DND-41 (cell line): ENCODE results near the gene CRACDL.

Experiments used
- ATAC-seq: fragments of 200-7000 bp; cut with Tn5 transposase; 3 replicates; pipeline ENCODE4 v1.9.1; 2021; ENCODE audit warnings: low read depth; ENCODE audit not compliant: insufficient read depth
- DNase-seq: peaks from one replicate; pipeline ENCODE4 v3.0.0-alpha.2; 2020
- H2AFZ ChIP-seq: 2 replicates; pipeline ENCODE4 v1.6.0; 2012; ENCODE audit warnings: low read depth, low read length
- H3K27ac ChIP-seq: 2 replicates; pipeline ENCODE4 v1.5.1; 2012; ENCODE audit warnings: low read length, inconsistent platforms
- H3K27me3 ChIP-seq: fragments of 200-600 bp; sonication (generic); 2 replicates; pipeline ENCODE4 v1.6.0; 2012; ENCODE audit warnings: low read length, mild to moderate bottlenecking, inconsistent platforms; ENCODE audit not compliant: insufficient read depth, poor library complexity
- H3K36me3 ChIP-seq: 2 replicates; pipeline ENCODE4 v1.5.1; 2012; ENCODE audit warnings: low read length, inconsistent platforms; ENCODE audit not compliant: insufficient read depth
- H3K4me1 ChIP-seq: 2 replicates; pipeline ENCODE4 v1.5.1; 2012; ENCODE audit warnings: mild to moderate bottlenecking, low read length; ENCODE audit not compliant: insufficient read depth
- H3K4me2 ChIP-seq: 2 replicates; pipeline ENCODE4 v1.6.0; 2012; ENCODE audit warnings: mild to moderate bottlenecking, moderate library complexity, low read length, inconsistent platforms; ENCODE audit not compliant: insufficient read depth
- H3K4me3 ChIP-seq, 2 experiments: fragments of 200-600 bp in 1 of 2; shearing (Covaris generic) in 1 of 2; 2 replicates each; pipeline ENCODE4 v1.5.1; 2012 to 2016; ENCODE audit warnings: inconsistent platforms in 2 of 2, low read length in 2 of 2, mild to moderate bottlenecking in 2 of 2, low read depth in 1 of 2, moderate library complexity in 1 of 2
- H3K79me2 ChIP-seq: 2 replicates; pipeline ENCODE4 v1.6.0; 2012; ENCODE audit warnings: low read length, inconsistent platforms; ENCODE audit not compliant: insufficient read depth
- H3K9ac ChIP-seq: 2 replicates; pipeline ENCODE4 v1.6.0; 2012; ENCODE audit warnings: low read depth, mild to moderate bottlenecking, inconsistent platforms, low read length, moderate library complexity
- H3K9me3 ChIP-seq: 2 replicates; pipeline ENCODE4 v1.5.1; 2012; ENCODE audit warnings: low read length, moderate library complexity, mild to moderate bottlenecking, inconsistent platforms; ENCODE audit not compliant: insufficient read depth, severe bottlenecking
- H4K20me1 ChIP-seq: 2 replicates; pipeline ENCODE4 v1.6.0; 2012; ENCODE audit warnings: low read length; ENCODE audit not compliant: insufficient read depth
- EZH2 ChIP-seq: IDR thresholded peaks from 3 replicates; pipeline ENCODE4 v1.6.1; 2012; ENCODE audit warnings: borderline replicate concordance, low read depth, mild to moderate bottlenecking, moderate library complexity, low read length, inconsistent platforms; ENCODE audit not compliant: severe bottlenecking
- TF ChIP-seq, protein P1 (sequence below): IDR thresholded peaks from 2 replicates; pipeline ENCODE4 v1.5.1; 2012; ENCODE audit warnings: borderline replicate concordance, low read length, moderate library complexity, mild to moderate bottlenecking; ENCODE audit not compliant: poor library complexity, severe bottlenecking; ENCODE audit errors: extremely low read depth

CRACDL gene

DNA sequence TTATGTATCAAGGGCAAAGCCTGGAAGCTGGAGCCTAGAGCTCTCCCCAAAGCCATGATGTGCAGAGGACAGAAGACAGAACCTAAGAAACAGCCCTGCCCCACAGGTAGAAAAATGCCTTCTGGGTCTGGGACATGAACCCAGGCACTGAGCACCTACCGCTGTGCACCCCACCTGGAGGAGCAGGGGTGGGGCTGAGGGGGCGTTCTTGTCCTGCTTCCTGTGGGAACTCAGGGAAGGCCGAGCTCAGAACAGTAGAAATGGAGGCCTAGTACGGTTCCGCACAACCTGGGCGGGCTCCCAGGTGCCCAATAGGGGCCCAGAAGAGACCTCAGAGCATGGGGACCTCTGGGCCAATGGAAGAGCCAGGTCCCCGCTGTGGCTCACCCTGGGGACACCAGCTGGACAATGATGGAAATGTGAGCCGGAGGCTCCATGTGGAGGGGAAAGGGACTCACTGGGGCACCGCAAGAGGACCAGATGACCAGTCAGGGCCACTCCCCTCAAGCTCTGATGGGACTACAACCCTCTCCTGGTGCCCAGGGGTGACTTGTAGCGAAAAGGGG, 3.2 kb downstream of the CRACDL start:
- Histone ChIP-seq H3K4me2 (no peak overlapping the region), H3K27ac (no peak overlapping the region), H3K9me3 (no peaks in the 10 kb centered on the region), H3K4me3 (no peak overlapping the region), H3K4me1 (no peaks in the 10 kb centered on the region), H3K9ac (no peak overlapping the region), H3K79me2 (no peaks in the 10 kb centered on the region), H3K36me3 (no peaks in the 10 kb centered on the region), H2AFZ (no peak overlapping the region), H4K20me1 (no peaks in the 10 kb centered on the region), H3K27me3 (no peaks in the 10 kb centered on the region)
- TF ChIP-seq EZH2 = no peak
- TF ChIP-seq, protein P1, sequence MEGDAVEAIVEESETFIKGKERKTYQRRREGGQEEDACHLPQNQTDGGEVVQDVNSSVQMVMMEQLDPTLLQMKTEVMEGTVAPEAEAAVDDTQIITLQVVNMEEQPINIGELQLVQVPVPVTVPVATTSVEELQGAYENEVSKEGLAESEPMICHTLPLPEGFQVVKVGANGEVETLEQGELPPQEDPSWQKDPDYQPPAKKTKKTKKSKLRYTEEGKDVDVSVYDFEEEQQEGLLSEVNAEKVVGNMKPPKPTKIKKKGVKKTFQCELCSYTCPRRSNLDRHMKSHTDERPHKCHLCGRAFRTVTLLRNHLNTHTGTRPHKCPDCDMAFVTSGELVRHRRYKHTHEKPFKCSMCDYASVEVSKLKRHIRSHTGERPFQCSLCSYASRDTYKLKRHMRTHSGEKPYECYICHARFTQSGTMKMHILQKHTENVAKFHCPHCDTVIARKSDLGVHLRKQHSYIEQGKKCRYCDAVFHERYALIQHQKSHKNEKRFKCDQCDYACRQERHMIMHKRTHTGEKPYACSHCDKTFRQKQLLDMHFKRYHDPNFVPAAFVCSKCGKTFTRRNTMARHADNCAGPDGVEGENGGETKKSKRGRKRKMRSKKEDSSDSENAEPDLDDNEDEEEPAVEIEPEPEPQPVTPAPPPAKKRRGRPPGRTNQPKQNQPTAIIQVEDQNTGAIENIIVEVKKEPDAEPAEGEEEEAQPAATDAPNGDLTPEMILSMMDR = no peak
- DNase-seq (no peak), ATAC-seq (no peak)

DNA sequence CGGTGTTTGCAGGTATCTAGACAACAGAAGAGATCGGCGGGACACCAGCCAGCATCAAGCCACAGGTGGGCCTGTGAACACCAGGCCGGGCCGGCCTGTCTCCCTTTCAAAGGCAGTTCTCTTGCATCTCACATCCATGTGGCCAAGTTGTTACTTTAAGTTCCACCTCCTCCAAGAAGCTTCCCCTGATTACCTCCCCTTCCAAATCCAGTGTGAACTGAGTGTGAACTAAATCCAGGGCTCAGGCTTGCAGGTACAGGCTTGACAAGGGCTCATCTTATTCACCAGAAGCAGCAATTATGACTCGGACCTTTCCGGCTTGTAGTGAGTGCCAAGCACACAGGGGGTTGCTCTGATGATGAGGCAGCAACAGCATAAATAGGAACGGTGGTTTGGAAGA, 3.9 kb downstream of the CRACDL start:
- Histone ChIP-seq H3K4me3 (no peak overlapping the region), H3K9ac (no peak overlapping the region), H3K79me2 (no peaks in the 10 kb centered on the region), H3K9me3 (no peaks in the 10 kb centered on the region), H3K27ac (no peak overlapping the region), H3K4me2 (no peak overlapping the region), H3K36me3 (no peaks in the 10 kb centered on the region), H3K4me1 (no peaks in the 10 kb centered on the region), H3K27me3 (no peaks in the 10 kb centered on the region), H2AFZ (no peak overlapping the region), H4K20me1 (no peaks in the 10 kb centered on the region)
- no peak for DNase-seq
- ATAC-seq = no peak
- TF ChIP-seq EZH2 = no peak
- TF ChIP-seq, protein P1 = no peak

DNA sequence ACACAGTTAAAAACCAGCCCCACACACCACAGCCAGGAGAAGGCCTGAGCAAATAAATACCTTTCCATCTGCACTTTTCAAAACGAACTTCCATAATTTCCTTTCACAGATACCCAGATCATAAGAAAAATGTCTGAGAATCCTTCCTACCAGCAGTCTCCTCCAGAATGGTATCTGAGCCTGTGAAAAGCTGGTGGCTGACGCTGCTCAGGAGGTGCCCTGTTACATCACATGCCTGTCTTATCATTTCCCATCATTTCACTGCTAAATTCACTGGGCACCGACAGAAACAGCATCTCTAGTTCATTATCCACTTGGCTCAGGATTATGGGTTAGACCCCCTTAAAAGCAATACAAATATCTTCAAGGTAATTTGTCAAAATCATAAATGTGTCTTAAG, 4.4 kb downstream of the CRACDL start:
- no peak for ATAC-seq
- no peaks in the 10 kb centered on the region for H3K27me3 ChIP-seq
- no peak for TF ChIP-seq EZH2
- TF ChIP-seq, protein P1 = no peak
- no peak overlapping the region for H2AFZ ChIP-seq
- H3K4me1 ChIP-seq = no peaks in the 10 kb centered on the region
- no peaks in the 10 kb centered on the region for H4K20me1 ChIP-seq
- no peaks in the 10 kb centered on the region for H3K79me2 ChIP-seq
- no peaks in the 10 kb centered on the region for H3K9me3 ChIP-seq
- no peaks in the 10 kb centered on the region for H3K36me3 ChIP-seq
- no peak for DNase-seq
- H3K4me2 ChIP-seq = no peak overlapping the region
- no peak overlapping the region for H3K9ac ChIP-seq
- no peak overlapping the region for H3K27ac ChIP-seq
- no peak overlapping the region for H3K4me3 ChIP-seq

DNA sequence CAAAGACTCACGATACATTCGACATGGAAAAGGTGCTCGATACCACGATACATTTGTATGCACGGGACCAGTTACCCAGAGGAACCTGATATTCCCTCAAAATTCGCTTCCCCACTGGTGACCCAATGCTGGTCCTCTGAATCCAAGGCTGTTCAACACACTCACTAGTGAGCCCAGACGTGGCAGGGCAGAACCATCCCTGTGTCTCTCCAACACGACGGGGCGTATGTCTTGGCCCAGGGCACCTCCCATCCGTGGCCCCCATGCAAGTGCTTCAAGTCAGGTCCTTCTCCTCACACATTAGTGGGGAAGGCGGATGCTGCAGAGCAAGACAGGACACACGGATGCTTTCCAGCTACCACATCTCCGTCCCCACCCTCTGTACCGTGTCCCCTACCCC, 6.1 kb downstream of the CRACDL start:
- ATAC-seq (no peak), DNase-seq (no peak)
- Histone ChIP-seq H3K4me3 (no peak overlapping the region), H3K4me2 (no peak overlapping the region), H3K9me3 (no peaks in the 10 kb centered on the region), H3K27me3 (no peaks in the 10 kb centered on the region), H4K20me1 (no peaks in the 10 kb centered on the region), H3K9ac (no peak overlapping the region), H3K27ac (no peak overlapping the region), H3K4me1 (no peaks in the 10 kb centered on the region), H3K79me2 (no peaks in the 10 kb centered on the region), H3K36me3 (no peaks in the 10 kb centered on the region), H2AFZ (no peak overlapping the region)
- TF ChIP-seq EZH2 = no peak
- TF ChIP-seq, protein P1 = no peak
